Lower lobe of right lung (tissue), 2 donors: ENCODE results near the gene TRIM39. TPM values are rescaled to one million over a fixed set of nuclear protein-coding genes. Genes with fewer than 3 reads are reported as not detected.

Experiments
- ATAC-seq, 2 donors: fragments of 200-7000 bp; cut with Tn5 transposase; one replicate each; pipeline ENCODE4 v1.9.1; 2020 to 2022; ENCODE audit warnings: mild to moderate bottlenecking in 2 of 2, moderate library complexity in 2 of 2
- DNase-seq: peaks from one replicate; pipeline ENCODE4 v3.0.0-alpha.2; 2020
- H3K27ac ChIP-seq: fragments of 200-600 bp; one replicate; pipeline ENCODE4 v1.8.0; 2022
- H3K27me3 ChIP-seq: fragments of 200-600 bp; one replicate; pipeline ENCODE4 v1.8.0; 2022; ENCODE audit warnings: low read depth
- H3K36me3 ChIP-seq: fragments of 200-600 bp; one replicate; pipeline ENCODE4 v1.8.0; 2022; ENCODE audit warnings: mild to moderate bottlenecking
- H3K4me1 ChIP-seq: fragments of 200-600 bp; one replicate; pipeline ENCODE4 v1.8.0; 2022
- H3K4me3 ChIP-seq: fragments of 200-600 bp; one replicate; pipeline ENCODE4 v1.8.0; 2022; ENCODE audit warnings: mild to moderate bottlenecking
- H3K9me3 ChIP-seq: fragments of 200-600 bp; one replicate; pipeline ENCODE4 v1.8.0; 2022
- intact Hi-C: fragments of 100-400 bp; cut with DNase I; formaldehyde crosslinking; loops from one replicate; pipeline ENCODE4 v1.11.0; 2022
- total RNA-seq: library from RNA; stranded (reverse); fragmentation: NEBNext Ultra II Directional; extraction: Animal tissue kit (Norgen Biotek cat#: 25700); gene quantifications from one replicate; pipeline ENCODE4 v1.2.1, GENCODE V29; 2021
- TF ChIP-seq, protein P1 (sequence below): fragments of 200-600 bp; IDR thresholded peaks from one replicate; pipeline ENCODE4 v1.8.0; 2022; ENCODE audit warnings: antibody characterized with exemption, mild to moderate bottlenecking
- donor health status: DM: no; HTN: yes; CAD: no; lungs with severe emphysema.

The TRIM39 gene
- total RNA-seq, 1 donor from 2014 or later = 13.3 TPM

DNA sequence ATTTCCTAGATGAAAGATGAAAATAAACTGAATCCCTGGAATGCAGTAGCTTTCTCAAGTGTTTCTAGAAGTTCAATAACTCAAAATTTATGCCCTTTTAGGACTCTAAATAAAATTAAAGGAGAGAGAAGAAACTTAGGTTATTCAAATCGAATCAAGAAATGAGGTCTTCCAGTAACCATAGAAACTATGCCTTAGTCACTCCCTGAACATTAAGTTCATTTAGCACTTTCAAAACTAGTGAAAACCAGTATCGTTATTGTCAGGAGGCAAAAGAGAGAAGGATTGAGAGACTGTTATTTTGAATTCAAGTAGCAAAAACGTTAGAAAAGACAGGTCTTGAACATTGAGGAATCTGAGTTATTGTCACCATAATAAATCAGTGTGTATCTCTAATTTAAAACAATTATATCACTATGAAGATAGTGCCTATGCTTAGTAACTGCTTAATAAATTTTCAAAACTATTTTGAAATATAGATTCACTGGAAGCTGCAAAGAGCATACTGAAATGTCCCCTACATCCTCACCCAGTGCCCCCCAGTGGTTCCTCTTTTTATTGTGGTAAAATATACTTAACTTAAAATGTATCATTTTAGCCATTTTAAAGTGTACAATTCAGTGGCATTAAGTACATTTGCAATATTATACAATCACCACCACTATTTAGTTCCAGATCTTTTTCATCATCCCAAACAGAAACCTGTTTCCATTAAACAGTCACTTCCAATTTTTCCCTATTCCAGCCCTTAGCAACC lies 22.9 kb downstream of the TRIM39 start:
- Histone ChIP-seq H3K9me3 (no peaks in the 10 kb centered on the region), H3K4me1 (peaks cover 11% of the 10 kb centered on the region), H3K27me3 (no peaks in the 10 kb centered on the region), H3K4me3 (no peak overlapping the region), H3K36me3 (peaks cover 16% of the 10 kb centered on the region), H3K27ac (no peak overlapping the region)
- TF ChIP-seq, protein P1, sequence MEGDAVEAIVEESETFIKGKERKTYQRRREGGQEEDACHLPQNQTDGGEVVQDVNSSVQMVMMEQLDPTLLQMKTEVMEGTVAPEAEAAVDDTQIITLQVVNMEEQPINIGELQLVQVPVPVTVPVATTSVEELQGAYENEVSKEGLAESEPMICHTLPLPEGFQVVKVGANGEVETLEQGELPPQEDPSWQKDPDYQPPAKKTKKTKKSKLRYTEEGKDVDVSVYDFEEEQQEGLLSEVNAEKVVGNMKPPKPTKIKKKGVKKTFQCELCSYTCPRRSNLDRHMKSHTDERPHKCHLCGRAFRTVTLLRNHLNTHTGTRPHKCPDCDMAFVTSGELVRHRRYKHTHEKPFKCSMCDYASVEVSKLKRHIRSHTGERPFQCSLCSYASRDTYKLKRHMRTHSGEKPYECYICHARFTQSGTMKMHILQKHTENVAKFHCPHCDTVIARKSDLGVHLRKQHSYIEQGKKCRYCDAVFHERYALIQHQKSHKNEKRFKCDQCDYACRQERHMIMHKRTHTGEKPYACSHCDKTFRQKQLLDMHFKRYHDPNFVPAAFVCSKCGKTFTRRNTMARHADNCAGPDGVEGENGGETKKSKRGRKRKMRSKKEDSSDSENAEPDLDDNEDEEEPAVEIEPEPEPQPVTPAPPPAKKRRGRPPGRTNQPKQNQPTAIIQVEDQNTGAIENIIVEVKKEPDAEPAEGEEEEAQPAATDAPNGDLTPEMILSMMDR = no peak
- no peak for ATAC-seq
- no peak for DNase-seq
- intact Hi-C loops = no loop called here

DNA sequence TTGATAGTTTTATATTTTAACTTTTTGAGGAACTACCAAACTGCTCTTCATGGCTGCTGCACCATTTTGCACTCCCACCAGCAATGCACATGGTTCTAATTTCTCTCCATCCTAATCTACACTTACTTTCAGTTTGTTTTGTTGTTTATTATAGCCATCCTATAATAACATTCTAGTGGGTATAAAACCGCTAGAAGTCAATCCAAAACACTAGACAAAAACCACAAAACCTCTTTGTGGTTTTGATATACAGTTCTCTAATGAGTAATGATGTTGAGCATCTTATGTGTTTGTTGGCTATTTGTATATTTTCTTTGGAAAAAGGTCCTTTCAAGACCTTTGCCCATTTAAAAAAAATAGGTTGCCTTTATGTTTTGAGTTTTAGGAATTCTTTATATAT lies 23.8 kb downstream of the TRIM39 start:
- no peaks in the 10 kb centered on the region for H3K9me3 ChIP-seq
- no peak overlapping the region for H3K27ac ChIP-seq
- TF ChIP-seq, protein P1 = no peak
- no peak overlapping the region for H3K4me3 ChIP-seq
- no peaks in the 10 kb centered on the region for H3K27me3 ChIP-seq
- ATAC-seq = no peak
- intact Hi-C loops = no loop called here
- no peak for DNase-seq
- H3K36me3 ChIP-seq = peaks cover 16% of the 10 kb centered on the region
- H3K4me1 ChIP-seq = peaks cover 7% of the 10 kb centered on the region

DNA sequence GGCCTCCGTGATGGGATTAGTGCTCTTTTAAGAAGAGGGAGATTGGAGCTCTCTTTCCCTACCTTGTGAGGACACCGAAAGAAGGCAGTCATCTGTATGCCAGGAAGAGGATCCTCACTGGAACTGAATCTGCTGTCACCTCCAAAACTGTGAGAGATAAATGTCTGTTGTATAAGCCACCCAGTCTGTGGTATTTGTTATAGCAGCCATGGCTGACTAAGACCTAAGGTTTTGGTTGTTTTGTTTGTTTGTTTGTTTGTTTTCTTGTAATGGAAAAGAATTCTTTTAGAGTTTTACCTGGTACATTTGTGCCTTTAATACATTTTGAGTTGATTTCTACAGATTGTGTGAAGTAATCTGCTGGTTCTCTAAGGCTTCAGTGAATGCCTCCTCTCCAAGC lies 25.8 kb downstream of the TRIM39 start:
- Histone ChIP-seq H3K27me3 (peaks cover 16% of the 10 kb centered on the region), H3K36me3 (peaks cover 3% of the 10 kb centered on the region), H3K4me1 (peaks cover under 1% of the 10 kb centered on the region), H3K27ac (no peak overlapping the region), H3K9me3 (no peaks in the 10 kb centered on the region), H3K4me3 (no peak overlapping the region)
- TF ChIP-seq, protein P1 = no peak
- DNase-seq = no peak
- no peak for ATAC-seq
- intact Hi-C loops = no loop called here

DNA sequence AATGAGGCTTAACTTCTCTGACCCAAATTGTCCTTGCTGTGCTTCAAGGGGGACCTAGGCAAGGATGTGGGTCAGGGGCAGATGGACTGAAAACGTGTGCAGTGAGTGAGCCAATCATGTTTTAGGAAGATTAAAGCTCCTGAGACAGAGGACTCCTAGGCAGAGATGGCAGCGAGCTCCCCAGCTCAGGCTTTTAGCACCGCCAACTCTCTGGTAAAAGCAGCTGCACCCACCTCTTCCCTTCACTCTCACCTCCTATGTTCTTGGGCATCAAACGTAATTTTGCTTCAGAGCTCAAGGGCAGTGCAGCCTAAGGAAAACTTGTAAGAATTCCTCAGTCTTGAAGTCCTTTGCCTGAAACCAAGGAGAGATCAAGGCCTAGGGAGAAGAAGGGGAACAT lies 28.6 kb downstream of the TRIM39 start:
- Histone ChIP-seq H3K27me3 (peaks cover 43% of the 10 kb centered on the region), H3K36me3 (no peaks in the 10 kb centered on the region), H3K4me1 (peaks cover 6% of the 10 kb centered on the region), H3K4me3 (no peak overlapping the region), H3K9me3 (no peaks in the 10 kb centered on the region), H3K27ac (no peak overlapping the region)
- intact Hi-C loops = no loop called here
- TF ChIP-seq, protein P1 = no peak
- DNase-seq (no peak), ATAC-seq (no peak)

DNA sequence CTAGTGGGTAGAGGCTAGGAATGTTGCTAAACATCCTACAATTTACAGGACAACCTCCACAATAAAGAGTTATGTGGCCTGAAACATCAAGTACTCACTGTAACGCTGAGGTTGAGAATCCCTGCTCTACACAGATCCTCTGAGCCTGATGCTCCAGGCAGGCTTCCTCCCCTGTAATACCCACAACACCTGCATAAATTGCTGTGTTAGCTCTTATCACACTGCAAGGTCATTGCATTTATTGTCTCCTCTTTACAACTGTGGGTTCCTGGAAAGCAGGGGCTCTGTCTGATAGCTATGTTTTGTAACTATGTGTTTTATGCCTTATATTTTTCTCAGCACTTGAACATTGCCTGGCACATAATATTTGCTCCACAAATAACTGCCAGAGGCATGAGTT lies 29.8 kb downstream of the TRIM39 start:
- TF ChIP-seq, protein P1 = no peak
- DNase-seq = no peak
- Histone ChIP-seq H3K4me1 (peaks cover 6% of the 10 kb centered on the region), H3K9me3 (no peaks in the 10 kb centered on the region), H3K27me3 (peaks cover 49% of the 10 kb centered on the region), H3K27ac (no peak overlapping the region), H3K36me3 (no peaks in the 10 kb centered on the region), H3K4me3 (no peak overlapping the region)
- intact Hi-C loops = no loop called here
- ATAC-seq = no peak
